K562 (cell line): ENCODE data around the gene KLKB1. TPM values are rescaled to one million over a fixed set of nuclear protein-coding genes. Genes with fewer than 3 reads are reported as not detected.

ENCODE experiments used
- ESRRB ChIP-seq: fragments of 250-450 bp; sonication (Bioruptor Pico); IDR thresholded peaks from 2 replicates; pipeline ENCODE4 v1.5.0; 2020; ENCODE audit warnings: mild to moderate bottlenecking, moderate library complexity, borderline replicate concordance
- EWSR1 ChIP-seq: fragments of 450-650 bp; IDR thresholded peaks from 2 replicates; pipeline ENCODE4 v1.6.1; 2018; ENCODE audit warnings: borderline replicate concordance, mild to moderate bottlenecking, low read depth, moderate library complexity; ENCODE audit not compliant: partially characterized antibody
- HDAC1 ChIP-seq, 2 experiments: fragments of 450-650 bp; IDR thresholded peaks; 2 replicates each; pipeline ENCODE4 v1.6.1; 2016 to 2017; ENCODE audit warnings: inconsistent platforms in 1 of 2, mild to moderate bottlenecking in 1 of 2, moderate library complexity in 1 of 2
- MTF1 ChIP-seq: fragments of 250-450 bp; sonication (Bioruptor Pico); IDR thresholded peaks from 2 replicates; pipeline ENCODE4 v1.9.0; 2021; ENCODE audit warnings: moderate library complexity, mild to moderate bottlenecking, inconsistent platforms, borderline replicate concordance
- POLR2B ChIP-seq: fragments of 450-650 bp; IDR thresholded peaks from 2 replicates; pipeline ENCODE4 v1.6.1; 2018; ENCODE audit warnings: low read depth; ENCODE audit not compliant: partially characterized antibody
- RB1 ChIP-seq: fragments of 450-650 bp; IDR thresholded peaks from 2 replicates; pipeline ENCODE4 v1.6.1; 2017; ENCODE audit warnings: low read depth, mild to moderate bottlenecking
- ZBTB43 ChIP-seq: sonication (generic); formaldehyde crosslinking; IDR thresholded peaks from 2 replicates; pipeline ENCODE4 v1.8.0; 2023; ENCODE audit warnings: mild to moderate bottlenecking, missing genetic modification reagents
- ZNF407 ChIP-seq: fragments of 450-650 bp; IDR thresholded peaks from 2 replicates; pipeline ENCODE4 v1.6.1; 2016; ENCODE audit warnings: low read depth
- ZNF507 ChIP-seq: conservative IDR thresholded peaks from 2 replicates; pipeline ENCODE4 v1.6.1; 2017; ENCODE audit warnings: missing genetic modification characterization, missing compliant biosample characterization
- ZNF717 ChIP-seq: fragments of 250-450 bp; sonication (Bioruptor Pico); IDR thresholded peaks from 2 replicates; pipeline ENCODE4 v1.5.0; 2021
- polyA plus RNA-seq, 8 experiments: library from polyadenylated mRNA; depleted of rRNA in 4 of 8; stranded (reverse) in 5 of 8; unstranded in 3 of 8; fragments of >200 nt; fragmentation: Nextera tagmentation in 2 of 8; fragmentation: Illumina TruSeq in 1 of 8; extraction: Ambion mirVana in 2 of 8; extraction: Trizol in 1 of 8; gene quantifications; 2 replicates each; pipeline versions ENCODE4 v1.2.1 to v1.2.3, GENCODE V29; 2011 to 2014; ENCODE audit warnings: inconsistent platforms in 1 of 8, missing spikeins in 1 of 8
- total RNA-seq, 7 experiments: library from RNA; depleted of rRNA in 6 of 7; stranded (reverse); fragments of >200 nt in 6 of 7; fragmentation: Illumina TruSeq in 2 of 7; extraction: Trizol in 2 of 7; gene quantifications; 2 replicates each; pipeline versions ENCODE4 v1.2.1 to v1.2.3, GENCODE V29; 2011 to 2021; ENCODE audit warnings: low replicate concordance in 1 of 7
- TF ChIP-seq, protein P1 (sequence below), 2 experiments: fragments of 450-650 bp in 1 of 2; IDR thresholded peaks; 2 replicates each; pipeline ENCODE4 v1.6.1; 2011 to 2017; ENCODE audit warnings: low read depth in 2 of 2, antibody characterized with exemption in 1 of 2, borderline replicate concordance in 1 of 2, low read length in 1 of 2, mild to moderate bottlenecking in 1 of 2, mixed read lengths in 1 of 2; ENCODE audit not compliant: control insufficient read depth in 1 of 2
- TF ChIP-seq, protein P2 (sequence below), 2 experiments: fragments of 250-450 bp in 1 of 2; fragments of 450-650 bp in 1 of 2; sonication (Bioruptor Pico) in 1 of 2; IDR thresholded peaks; 2 replicates each; pipeline versions ENCODE4 v1.6.1 to v1.8.0; 2016 to 2021; ENCODE audit warnings: mild to moderate bottlenecking in 2 of 2, moderate library complexity in 2 of 2, missing compliant biosample characterization in 1 of 2, missing genetic modification characterization in 1 of 2

Gene KLKB1
- total and polyA plus RNA-seq, 9 of the 15 experiments (the other 6 are each of a cell fraction or from before 2014, with no cell fraction given): 0.27 TPM; not detected in 8

- TF ChIP-seq, protein P1, sequence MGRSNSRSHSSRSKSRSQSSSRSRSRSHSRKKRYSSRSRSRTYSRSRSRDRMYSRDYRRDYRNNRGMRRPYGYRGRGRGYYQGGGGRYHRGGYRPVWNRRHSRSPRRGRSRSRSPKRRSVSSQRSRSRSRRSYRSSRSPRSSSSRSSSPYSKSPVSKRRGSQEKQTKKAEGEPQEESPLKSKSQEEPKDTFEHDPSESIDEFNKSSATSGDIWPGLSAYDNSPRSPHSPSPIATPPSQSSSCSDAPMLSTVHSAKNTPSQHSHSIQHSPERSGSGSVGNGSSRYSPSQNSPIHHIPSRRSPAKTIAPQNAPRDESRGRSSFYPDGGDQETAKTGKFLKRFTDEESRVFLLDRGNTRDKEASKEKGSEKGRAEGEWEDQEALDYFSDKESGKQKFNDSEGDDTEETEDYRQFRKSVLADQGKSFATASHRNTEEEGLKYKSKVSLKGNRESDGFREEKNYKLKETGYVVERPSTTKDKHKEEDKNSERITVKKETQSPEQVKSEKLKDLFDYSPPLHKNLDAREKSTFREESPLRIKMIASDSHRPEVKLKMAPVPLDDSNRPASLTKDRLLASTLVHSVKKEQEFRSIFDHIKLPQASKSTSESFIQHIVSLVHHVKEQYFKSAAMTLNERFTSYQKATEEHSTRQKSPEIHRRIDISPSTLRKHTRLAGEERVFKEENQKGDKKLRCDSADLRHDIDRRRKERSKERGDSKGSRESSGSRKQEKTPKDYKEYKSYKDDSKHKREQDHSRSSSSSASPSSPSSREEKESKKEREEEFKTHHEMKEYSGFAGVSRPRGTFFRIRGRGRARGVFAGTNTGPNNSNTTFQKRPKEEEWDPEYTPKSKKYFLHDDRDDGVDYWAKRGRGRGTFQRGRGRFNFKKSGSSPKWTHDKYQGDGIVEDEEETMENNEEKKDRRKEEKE (IDR thresholded peaks at IDR 0.05; ENCODE audit: borderline replicate concordance in 1 of 2, control insufficient read depth in 1 of 2, low read depth in 2 of 2, low read length in 1 of 2): peak in 1 of 2 experiments; percentile 83; a peak in 1 of 4 replicates
- TF ChIP-seq, protein P2, sequence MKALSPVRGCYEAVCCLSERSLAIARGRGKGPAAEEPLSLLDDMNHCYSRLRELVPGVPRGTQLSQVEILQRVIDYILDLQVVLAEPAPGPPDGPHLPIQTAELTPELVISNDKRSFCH (CRISPR knock-in tag; IDR thresholded peaks at IDR 0.05): no peak
- TF ChIP-seq, protein P2 (tag; IDR thresholded peaks at IDR 0.05): peak; percentile 82
- TF ChIP-seq ZNF507 (tag) (no peak), ZBTB43 (CRISPR knock-in tag) (peak; percentile 79; the same call in 1 of the 2 replicates), HDAC1 (IDR thresholded peaks at IDR 0.05) (peak in 1 of 2 experiments; percentile 68; a peak in 2 of 4 replicates), EWSR1 (no peak), POLR2B (peak; percentile 71), ZNF717 (CRISPR knock-in tag) (no peak), RB1 (peak; percentile 95), ZNF407 (no peak), ESRRB (CRISPR knock-in tag) (no peak), MTF1 (CRISPR knock-in tag) (no peak)
Observed at GRCh38 chr4:186191200-186192065, 35.9 kb upstream of the KLKB1 start, which contains the start of gene CYP4V2 (continued).
